HFFc6 (cell line): ENCODE measurements around the gene CENPV. TPM values are rescaled to one million over a fixed set of nuclear protein-coding genes. Genes with fewer than 3 reads are reported as not detected.

Source experiments
- DNase-seq: peaks from one replicate; pipeline ENCODE4 v3.0.0-alpha.2; 2018
- H3K27ac Mint-ChIP-seq: 2 replicates; pipeline ENCODE4 v1.8.0; 2020; ENCODE audit warnings: mild to moderate bottlenecking, mixed read lengths
- H3K27me3 Mint-ChIP-seq: 2 replicates; pipeline ENCODE4 v1.8.0; 2021; ENCODE audit warnings: mild to moderate bottlenecking, moderate library complexity, mixed read lengths; ENCODE audit not compliant: insufficient read depth
- H3K36me3 Mint-ChIP-seq: 2 replicates; pipeline ENCODE4 v1.8.0; 2021; ENCODE audit warnings: low read depth, mixed read lengths
- H3K4me1 Mint-ChIP-seq: 2 replicates; pipeline ENCODE4 v1.8.0; 2020; ENCODE audit warnings: low read depth, mixed read lengths
- H3K4me3 Mint-ChIP-seq: 2 replicates; pipeline ENCODE4 v1.8.0; 2020; ENCODE audit warnings: mild to moderate bottlenecking, moderate library complexity, mixed read lengths
- H3K9me3 Mint-ChIP-seq: 2 replicates; pipeline ENCODE4 v1.8.0; 2020; ENCODE audit warnings: mild to moderate bottlenecking, mixed read lengths
- total RNA-seq, 6 experiments: library from RNA; stranded (reverse); fragmentation: NEBNext Ultra II Directional; extraction: Animal tissue kit (Norgen Biotek cat#: 25700); gene quantifications; 2 replicates in 1 of 6; 3 replicates in 5 of 6; pipeline ENCODE4 v1.2.3, GENCODE V29; 2021
- TF ChIP-seq, protein P1 (sequence below): fragments of 200-600 bp; sonication (generic); IDR thresholded peaks from 2 replicates; pipeline ENCODE4 v1.5.0; 2021; ENCODE audit warnings: antibody characterized with exemption, mild to moderate bottlenecking

Gene CENPV
- total RNA-seq, 6 experiments from 2014 or later, result 12.2 to 22.4 (median 15.2) TPM

DNA sequence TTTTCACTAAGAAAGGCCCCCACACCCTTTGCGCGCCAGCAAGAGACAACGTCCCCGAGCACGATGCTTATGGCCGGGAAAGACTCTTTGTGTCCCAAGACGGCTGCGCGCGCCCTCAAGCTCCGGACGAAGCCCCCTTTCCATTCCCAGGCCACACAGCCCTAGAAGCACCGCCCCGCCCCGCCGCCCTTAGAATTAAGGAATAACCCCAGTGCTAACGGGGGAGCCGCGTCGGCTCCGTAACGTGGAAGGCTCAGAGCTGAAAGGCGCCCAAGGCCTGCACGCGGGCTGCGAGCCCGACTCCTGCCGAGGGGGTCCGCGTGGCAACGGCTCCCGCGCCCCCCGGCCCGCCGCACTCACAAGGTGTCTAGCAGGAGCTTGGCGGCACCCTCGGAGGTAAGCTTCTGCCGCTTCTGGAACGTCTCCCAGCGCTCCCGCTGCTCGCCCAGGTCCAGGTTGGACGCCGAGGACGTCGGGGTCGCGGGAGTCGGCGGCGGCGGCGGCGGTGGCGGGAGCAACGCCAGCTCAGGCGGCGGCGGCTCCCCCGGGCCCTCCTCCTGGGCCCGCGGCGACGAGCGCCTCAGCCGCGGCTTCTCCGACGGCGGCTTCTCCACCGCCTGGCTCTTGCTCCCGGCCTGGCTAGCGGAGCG is 477 bp downstream of the CENPV start:
- peaks cover 15% of the 10 kb centered on the region for H3K4me1 Mint-ChIP-seq
- H3K4me3 Mint-ChIP-seq, result peak overlapping the region; percentile 92
- peak overlapping the region; percentile 76 for H3K27ac Mint-ChIP-seq
- H3K9me3 Mint-ChIP-seq, result no peaks in the 10 kb centered on the region
- DNase-seq, result no peak
- H3K27me3 Mint-ChIP-seq, result peaks cover 7% of the 10 kb centered on the region
- no peaks in the 10 kb centered on the region; the same call in 1 of the 2 replicates for H3K36me3 Mint-ChIP-seq
- TF ChIP-seq, protein P1, sequence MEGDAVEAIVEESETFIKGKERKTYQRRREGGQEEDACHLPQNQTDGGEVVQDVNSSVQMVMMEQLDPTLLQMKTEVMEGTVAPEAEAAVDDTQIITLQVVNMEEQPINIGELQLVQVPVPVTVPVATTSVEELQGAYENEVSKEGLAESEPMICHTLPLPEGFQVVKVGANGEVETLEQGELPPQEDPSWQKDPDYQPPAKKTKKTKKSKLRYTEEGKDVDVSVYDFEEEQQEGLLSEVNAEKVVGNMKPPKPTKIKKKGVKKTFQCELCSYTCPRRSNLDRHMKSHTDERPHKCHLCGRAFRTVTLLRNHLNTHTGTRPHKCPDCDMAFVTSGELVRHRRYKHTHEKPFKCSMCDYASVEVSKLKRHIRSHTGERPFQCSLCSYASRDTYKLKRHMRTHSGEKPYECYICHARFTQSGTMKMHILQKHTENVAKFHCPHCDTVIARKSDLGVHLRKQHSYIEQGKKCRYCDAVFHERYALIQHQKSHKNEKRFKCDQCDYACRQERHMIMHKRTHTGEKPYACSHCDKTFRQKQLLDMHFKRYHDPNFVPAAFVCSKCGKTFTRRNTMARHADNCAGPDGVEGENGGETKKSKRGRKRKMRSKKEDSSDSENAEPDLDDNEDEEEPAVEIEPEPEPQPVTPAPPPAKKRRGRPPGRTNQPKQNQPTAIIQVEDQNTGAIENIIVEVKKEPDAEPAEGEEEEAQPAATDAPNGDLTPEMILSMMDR, result no peak

DNA sequence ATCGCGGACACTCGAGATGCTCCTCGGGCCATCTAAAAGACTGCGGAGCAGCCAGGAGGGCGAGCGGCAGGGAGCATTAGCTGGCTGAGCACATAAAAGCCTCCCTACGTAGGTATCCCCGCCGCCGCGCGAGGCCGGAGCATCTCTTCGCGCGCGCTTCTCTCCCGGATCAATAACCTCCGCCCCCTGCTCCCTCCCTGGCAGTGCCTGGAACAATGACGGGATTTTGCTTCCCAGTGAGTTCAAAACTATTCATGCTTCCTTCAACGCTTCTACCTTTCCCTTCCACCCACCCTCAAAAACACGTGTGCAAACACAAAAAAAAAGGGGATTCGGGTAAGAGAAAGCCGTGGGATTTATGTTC is 984 bp downstream of the CENPV start:
- DNase-seq, result peak; percentile 11
- peak overlapping the region; percentile 76 for H3K27ac Mint-ChIP-seq
- peaks cover 15% of the 10 kb centered on the region for H3K4me1 Mint-ChIP-seq
- peak overlapping the region; percentile 92 for H3K4me3 Mint-ChIP-seq
- TF ChIP-seq, protein P1, result no peak
- H3K9me3 Mint-ChIP-seq, result no peaks in the 10 kb centered on the region
- H3K27me3 Mint-ChIP-seq, result peaks cover 7% of the 10 kb centered on the region
- H3K36me3 Mint-ChIP-seq, result no peaks in the 10 kb centered on the region; the same call in 1 of the 2 replicates

DNA sequence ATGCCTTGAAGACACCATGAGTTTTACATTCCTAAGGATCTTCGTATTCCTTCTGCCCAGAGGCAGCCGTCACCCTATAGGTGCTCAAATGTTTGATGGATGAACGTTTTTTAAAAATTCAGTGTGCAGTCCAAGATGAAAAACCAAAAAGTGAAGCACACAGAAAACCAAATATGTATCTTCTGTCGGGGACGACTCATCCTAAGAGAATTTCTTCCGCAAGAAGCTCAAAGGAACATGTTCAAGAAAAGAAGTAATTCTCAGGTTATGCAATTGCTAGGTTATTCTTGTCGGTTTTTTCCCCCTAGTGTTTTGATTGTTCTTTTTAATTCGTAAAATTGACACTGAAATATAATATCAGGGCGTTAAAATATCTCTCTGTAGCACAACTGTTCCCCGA is 1.4 kb downstream of the CENPV start:
- Mint-ChIP-seq H3K27me3 (peaks cover 7% of the 10 kb centered on the region), H3K27ac (peak overlapping the region; percentile 76), H3K4me1 (peaks cover 15% of the 10 kb centered on the region), H3K36me3 (no peaks in the 10 kb centered on the region; the same call in 1 of the 2 replicates), H3K9me3 (no peaks in the 10 kb centered on the region), H3K4me3 (peak overlapping the region; percentile 92)
- peak; percentile 15 for DNase-seq
- TF ChIP-seq, protein P1, result 0 out of 2 replicates have a peak, but pooled peaks have one; percentile 9

DNA sequence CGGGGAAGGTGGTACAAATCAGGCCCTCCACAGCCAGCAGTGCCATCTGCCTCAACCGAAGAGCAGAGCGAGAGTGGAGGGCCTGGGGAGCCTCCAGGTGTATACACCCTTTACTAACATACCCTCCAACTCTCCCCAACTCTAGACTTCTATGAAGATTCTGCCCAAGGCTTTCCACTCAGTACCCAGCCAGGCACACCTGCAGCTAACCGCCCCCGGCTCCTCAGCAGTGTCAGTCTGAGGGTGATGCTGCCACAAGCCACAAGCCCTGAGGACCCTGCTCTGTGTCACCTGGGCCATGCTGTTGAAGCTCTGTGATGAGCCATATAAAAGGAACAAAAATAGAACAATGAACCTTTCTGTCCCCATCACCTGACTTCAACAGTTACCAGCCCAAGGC is 3.8 kb downstream of the CENPV start:
- Mint-ChIP-seq H3K4me1 (peaks cover 15% of the 10 kb centered on the region), H3K9me3 (no peaks in the 10 kb centered on the region), H3K27ac (no peak overlapping the region), H3K36me3 (no peaks in the 10 kb centered on the region), H3K4me3 (no peak overlapping the region), H3K27me3 (peaks cover 7% of the 10 kb centered on the region)
- TF ChIP-seq, protein P1, result no peak
- DNase-seq, result no peak

DNA sequence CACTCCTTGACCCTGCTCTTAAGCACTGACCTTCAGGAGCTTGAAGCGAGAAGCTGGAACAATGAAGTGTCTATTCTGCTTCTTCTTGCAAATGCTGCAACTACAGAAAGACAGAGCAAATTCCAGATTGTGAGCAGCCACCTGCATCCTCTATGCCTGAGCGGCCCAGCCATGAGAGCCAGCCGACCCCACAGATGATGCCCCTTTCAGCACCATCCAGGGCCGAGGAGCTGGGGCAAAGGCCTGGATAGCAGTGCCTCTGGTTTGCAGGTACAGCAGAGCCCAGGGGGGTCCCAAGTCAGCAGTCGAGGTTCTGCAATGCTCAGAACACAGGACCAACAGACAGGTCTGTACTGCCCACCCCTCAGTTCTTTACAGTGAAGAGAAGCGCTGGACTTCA is 4.7 kb downstream of the CENPV start:
- Mint-ChIP-seq H3K36me3 (0 out of 2 replicates have a peak, but pooled peaks cover 4% of the 10 kb centered on the region), H3K27me3 (peaks cover 7% of the 10 kb centered on the region), H3K4me1 (peaks cover 15% of the 10 kb centered on the region), H3K27ac (no peak overlapping the region), H3K4me3 (no peak overlapping the region), H3K9me3 (no peaks in the 10 kb centered on the region)
- DNase-seq, result no peak
- TF ChIP-seq, protein P1, result no peak
